Mammary epithelial cell (primary cell): ENCODE data around the gene TRAK1.

Experiments used
- CTCF ChIP-seq, 2 donors: IDR thresholded peaks in 1 of 2; conservative IDR thresholded peaks in 1 of 2; 2 replicates each; pipeline ENCODE4 v1.5.1; 2011 to 2012; ENCODE audit warnings: inconsistent platforms in 2 of 2, low read length in 2 of 2, mild to moderate bottlenecking in 2 of 2, control low read depth in 1 of 2, low read depth in 1 of 2; ENCODE audit not compliant: insufficient read depth in 1 of 2; ENCODE audit errors: extremely low read depth in 1 of 2
- EZH2 ChIP-seq: IDR thresholded peaks from 2 replicates; pipeline ENCODE4 v1.6.1; 2012; ENCODE audit warnings: low read length, inconsistent platforms, borderline replicate concordance

DNA sequence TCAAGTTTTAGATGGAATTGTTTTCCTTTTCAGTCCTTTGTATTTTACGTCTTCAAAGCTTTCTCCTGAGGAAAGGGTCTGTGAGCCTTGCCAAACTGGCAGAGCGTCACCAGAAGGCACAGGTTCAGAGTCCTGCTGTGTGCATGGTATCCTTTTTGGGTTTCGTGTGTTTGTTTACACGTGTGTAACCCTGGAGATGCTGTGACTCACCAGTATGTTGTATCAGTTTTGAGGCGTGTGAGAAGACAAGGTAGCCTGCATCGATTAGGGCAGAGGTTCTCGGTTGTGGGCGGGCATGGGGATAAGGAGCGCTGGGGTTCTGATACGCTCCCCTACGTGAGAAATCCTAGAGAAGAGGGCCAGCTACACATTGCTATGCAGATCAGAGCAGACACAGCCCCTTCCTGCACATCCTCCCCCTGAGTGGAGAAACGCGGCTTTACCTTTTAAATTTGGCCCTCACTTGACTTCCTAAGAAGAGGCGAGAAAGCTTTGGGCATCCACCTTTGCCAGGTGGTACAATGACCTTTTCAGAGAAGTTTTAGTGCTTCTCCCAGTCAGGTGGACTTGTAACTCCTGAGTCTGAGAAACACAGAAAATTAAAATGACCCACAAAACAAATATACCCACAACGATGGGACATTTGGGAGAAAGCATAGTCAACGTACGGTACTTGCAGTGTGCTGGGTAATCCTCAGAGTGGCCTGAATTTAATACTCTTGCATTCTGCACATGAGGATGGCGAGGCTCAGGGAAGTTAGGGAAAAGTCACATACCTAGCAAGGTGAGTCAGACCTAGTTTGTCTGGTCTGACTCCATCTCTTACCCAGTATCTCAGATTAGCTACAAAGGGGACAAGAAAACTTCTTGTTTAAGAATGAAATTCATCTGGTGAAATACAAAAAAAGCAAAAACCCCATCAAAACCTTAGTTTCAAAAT is 38.1 kb downstream of the TRAK1 start:
- TF ChIP-seq CTCF (conservative IDR thresholded peaks at IDR 0.05 in 1 of 2, IDR thresholded peaks at IDR 0.05 in 1 of 2; ENCODE audit: extremely low read depth in 1 of 2, insufficient read depth in 1 of 2, low read depth in 1 of 2, low read length in 2 of 2) (no peak), EZH2 (no peak)
